Colonic mucosa (tissue), 4 donors: Measurements from ENCODE around the gene TAB3. TPM values are rescaled to one million over a fixed set of nuclear protein-coding genes. Genes with fewer than 3 reads are reported as not detected.
"Not testable (repeated sequence)": the region's sequence is repeated elsewhere in the genome, so short reads cannot be mapped to it uniquely, and the experiment has no call there.

ENCODE experiments used
- DNase-seq: peaks from one replicate; pipeline ENCODE4 v3.0.0-alpha.2; 2020
- H3K27ac ChIP-seq: fragments of 200-600 bp; one replicate; pipeline ENCODE4 v1.8.0; 2021
- H3K27me3 ChIP-seq: fragments of 200-600 bp; one replicate; pipeline ENCODE4 v1.8.0; 2021
- H3K36me3 ChIP-seq: fragments of 200-600 bp; one replicate; pipeline ENCODE4 v1.8.0; 2021
- H3K4me1 ChIP-seq: fragments of 200-600 bp; one replicate; pipeline ENCODE4 v1.8.0; 2021; ENCODE audit warnings: mild to moderate bottlenecking
- H3K4me3 ChIP-seq: fragments of 200-600 bp; one replicate; pipeline ENCODE4 v1.8.0; 2021
- H3K9ac ChIP-seq, 2 donors: one replicate each; pipeline ENCODE4 v1.7.0; 2013; ENCODE audit warnings: control low read depth in 2 of 2, low read depth in 2 of 2, low read length in 2 of 2
- H3K9me3 ChIP-seq: fragments of 200-600 bp; one replicate; pipeline ENCODE4 v1.8.0; 2021
- CTCF ChIP-seq: fragments of 200-600 bp; IDR thresholded peaks from one replicate; pipeline ENCODE4 v1.8.0; 2022; ENCODE audit warnings: antibody characterized with exemption, mild to moderate bottlenecking
- intact Hi-C: fragments of 100-400 bp; cut with DNase I; formaldehyde crosslinking; loops from one replicate; pipeline ENCODE4 v1.14.1; 2022
- total RNA-seq, 2 donors: library from RNA; stranded (reverse); fragmentation: NEBNext Ultra II Directional in 1 of 2; extraction: Animal tissue kit (Norgen Biotek cat#: 25700) in 1 of 2; gene quantifications; one replicate each; pipeline ENCODE4 v1.2.1, GENCODE V29; 2021
- donor health status: healthy.
- donor health status: DM: no; HTN: no; CAD: no.
- donor health status: DM: no; HTN: no; CAD: no.

Gene TAB3
- total RNA-seq, 2 donors from 2014 or later, result 12.3 to 22.2 TPM

- no peaks in the 10 kb centered on the region for H3K4me1 ChIP-seq
- H3K27me3 ChIP-seq, result no peaks in the 10 kb centered on the region
- H3K9ac ChIP-seq, result no peak overlapping the region
- no peak overlapping the region for H3K4me3 ChIP-seq
- no peak overlapping the region for H3K27ac ChIP-seq
- H3K36me3 ChIP-seq, result no peaks in the 10 kb centered on the region
- intact Hi-C loops, result no loop called here
- no peaks in the 10 kb centered on the region for H3K9me3 ChIP-seq
- DNase-seq, result no peak
- TF ChIP-seq CTCF, result no peak
These were observed 82.8 kb downstream of the TAB3 start for GRCh38 chrX:30806187-30806728.

- Histone ChIP-seq H3K4me1 (no peaks in the 10 kb centered on the region), H3K4me3 (no peak overlapping the region), H3K27ac (no peak overlapping the region), H3K9ac (no peak overlapping the region), H3K27me3 (no peaks in the 10 kb centered on the region), H3K36me3 (no peaks in the 10 kb centered on the region), H3K9me3 (no peaks in the 10 kb centered on the region)
- no peak for TF ChIP-seq CTCF
- DNase-seq, result no peak
- intact Hi-C loops, result no loop called here
These were observed 84.6 kb downstream of the TAB3 start for GRCh38 chrX:30804462-30804861.

GRCh38 chrX:30800901-30801300, 88.2 kb downstream of the TAB3 start:
- DNase-seq, result no peak
- Histone ChIP-seq H3K27ac (no peak overlapping the region), H3K36me3 (no peaks in the 10 kb centered on the region), H3K4me1 (no peaks in the 10 kb centered on the region), H3K4me3 (no peak overlapping the region), H3K27me3 (no peaks in the 10 kb centered on the region), H3K9ac (no peak overlapping the region), H3K9me3 (no peaks in the 10 kb centered on the region)
- intact Hi-C loops, result no loop called here
- TF ChIP-seq CTCF, result no peak

GRCh38 chrX:30799327-30799726, 89.7 kb downstream of the TAB3 start:
- H3K27me3 ChIP-seq, result no peaks in the 10 kb centered on the region
- no peak overlapping the region for H3K4me3 ChIP-seq
- H3K9me3 ChIP-seq, result no peaks in the 10 kb centered on the region
- intact Hi-C loops, result no loop called here
- H3K27ac ChIP-seq, result no peak overlapping the region
- TF ChIP-seq CTCF, result no peak
- H3K36me3 ChIP-seq, result no peaks in the 10 kb centered on the region
- H3K9ac ChIP-seq, result no peak overlapping the region
- no peaks in the 10 kb centered on the region for H3K4me1 ChIP-seq
- DNase-seq, result no peak

GRCh38 chrX:30798810-30799209, 90.2 kb downstream of the TAB3 start:
- Histone ChIP-seq H3K9me3 (no peaks in the 10 kb centered on the region), H3K4me1 (no peaks in the 10 kb centered on the region), H3K9ac (no peak overlapping the region), H3K27ac (no peak overlapping the region), H3K4me3 (no peak overlapping the region), H3K36me3 (no peaks in the 10 kb centered on the region), H3K27me3 (no peaks in the 10 kb centered on the region)
- intact Hi-C loops, result no loop called here
- no peak for TF ChIP-seq CTCF
- no peak for DNase-seq

- H3K36me3 ChIP-seq, H3K4me3 ChIP-seq, H3K4me1 ChIP-seq, H3K9ac ChIP-seq, H3K27ac ChIP-seq, intact Hi-C loops, H3K9me3 ChIP-seq, DNase-seq, H3K27me3 ChIP-seq: not testable (repeated sequence)
These were observed 91.8 kb downstream of the TAB3 start for GRCh38 chrX:30797301-30797700.
